HG03196 (cell line): ENCODE results near the gene CENPU.
"Not testable (repeated sequence)": the region's sequence is repeated elsewhere in the genome, so short reads cannot be mapped to it uniquely, and the experiment has no call there.

ENCODE experiments used
- ATAC-seq: cut with Tn5 transposase; IDR thresholded peaks from one replicate; pipeline ENCODE4 v1.9.1; 2021; ENCODE audit not compliant: unreplicated experiment

CENPU gene

DNA sequence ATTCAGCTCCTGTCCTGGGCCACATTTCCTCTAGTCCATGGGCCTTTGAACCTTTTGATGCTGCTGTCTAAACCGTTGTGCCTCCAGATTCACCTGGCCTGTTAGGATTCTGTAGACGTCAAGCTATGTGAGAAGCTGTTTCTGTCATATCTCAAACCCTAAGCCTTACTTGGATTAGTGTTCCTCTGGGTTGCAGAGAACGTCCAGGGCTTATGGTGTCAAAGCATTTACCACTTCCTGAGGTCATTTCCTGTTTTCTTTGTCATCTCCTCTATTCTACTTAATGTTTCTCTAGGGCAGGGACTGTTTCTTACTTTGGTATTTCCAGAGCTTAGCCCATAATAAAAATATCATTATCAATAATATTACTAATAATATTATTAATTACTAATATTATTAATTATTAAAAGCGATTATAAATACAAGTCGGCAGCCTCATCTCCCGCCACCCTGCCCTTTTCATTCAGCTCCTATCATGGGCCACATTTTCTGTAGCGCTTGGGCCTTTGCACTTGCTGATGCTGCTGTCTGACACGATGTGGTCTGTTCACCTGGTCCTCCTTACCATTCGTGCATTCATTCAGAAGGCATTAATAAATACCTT lies 65.3 kb downstream of the CENPU start:
- no peak for ATAC-seq

DNA sequence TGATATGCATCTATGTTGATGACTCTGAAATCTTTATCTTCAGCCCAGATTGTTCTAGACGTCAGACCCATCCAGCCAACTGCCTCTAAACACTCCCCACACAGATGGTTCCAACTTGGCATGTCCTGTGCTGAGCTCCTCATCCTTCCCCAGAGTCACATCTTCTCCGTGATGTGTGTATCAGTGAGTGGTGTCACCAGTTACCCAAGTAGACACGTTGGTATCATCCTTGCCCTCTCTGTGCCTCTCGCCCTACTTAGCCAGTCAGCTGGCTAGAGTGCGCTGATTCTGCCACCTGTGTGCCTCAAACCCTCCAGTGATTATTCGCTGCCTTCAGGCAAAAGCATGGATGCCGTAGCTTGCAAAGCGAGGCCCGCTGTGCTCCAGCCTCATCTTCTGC lies 65.8 kb downstream of the CENPU start:
- ATAC-seq: no peak

DNA sequence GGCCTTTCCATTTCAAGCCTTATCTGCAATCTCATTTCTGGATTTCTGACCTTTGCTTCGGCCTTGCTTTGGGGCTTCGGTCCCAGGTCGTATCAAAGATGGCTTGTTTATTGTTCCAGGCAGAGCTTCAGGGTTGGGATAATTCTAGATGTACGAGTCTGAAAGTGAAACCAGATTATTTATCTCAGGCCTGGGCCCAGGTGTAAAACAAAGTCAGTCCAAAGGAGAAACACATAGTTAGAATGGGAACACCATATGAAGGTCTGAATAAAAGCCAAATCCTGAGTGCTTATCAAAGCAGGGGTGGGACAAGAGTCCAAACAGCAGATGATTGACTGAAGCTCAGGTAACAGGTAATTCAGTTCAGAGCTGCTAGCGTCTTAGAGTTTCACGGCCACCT lies 67.2 kb downstream of the CENPU start:
- ATAC-seq: no peak

DNA sequence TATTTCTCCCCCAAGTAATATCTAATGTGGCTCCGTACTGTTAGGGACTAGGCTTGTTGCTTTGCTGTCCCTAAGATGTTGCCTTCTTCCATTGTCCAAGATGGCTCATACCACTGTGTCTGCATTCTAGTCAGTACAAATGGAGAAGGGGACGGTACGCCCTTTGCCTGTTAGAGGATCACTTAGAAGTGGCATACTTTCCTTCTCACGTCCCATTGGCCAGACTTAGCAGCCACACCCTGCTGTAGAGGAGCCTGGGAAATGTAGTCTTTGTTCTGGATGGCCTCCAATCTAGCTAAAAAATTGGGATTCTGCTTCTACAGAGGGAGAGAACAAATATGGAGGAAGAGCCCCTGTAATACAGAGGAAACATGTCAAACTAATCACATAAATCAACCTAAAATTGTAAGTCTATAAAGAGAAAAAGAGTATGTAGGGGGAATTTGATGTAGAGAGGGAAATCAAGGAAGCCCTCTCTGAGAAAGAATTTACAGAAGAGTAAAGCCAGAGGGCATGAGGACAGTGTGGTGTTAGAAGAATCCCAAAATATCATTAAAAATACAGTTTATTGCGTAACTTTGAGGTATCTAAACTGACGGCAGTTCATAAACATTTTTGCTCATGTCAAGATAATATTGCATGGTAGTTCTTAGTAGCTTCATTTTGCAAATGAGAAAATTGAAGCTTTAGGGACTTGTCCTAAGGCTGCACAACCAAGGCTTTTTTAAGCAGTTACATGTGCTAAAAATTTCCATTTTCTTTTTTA lies 69.3 kb downstream of the CENPU start:
- no peak for ATAC-seq

DNA sequence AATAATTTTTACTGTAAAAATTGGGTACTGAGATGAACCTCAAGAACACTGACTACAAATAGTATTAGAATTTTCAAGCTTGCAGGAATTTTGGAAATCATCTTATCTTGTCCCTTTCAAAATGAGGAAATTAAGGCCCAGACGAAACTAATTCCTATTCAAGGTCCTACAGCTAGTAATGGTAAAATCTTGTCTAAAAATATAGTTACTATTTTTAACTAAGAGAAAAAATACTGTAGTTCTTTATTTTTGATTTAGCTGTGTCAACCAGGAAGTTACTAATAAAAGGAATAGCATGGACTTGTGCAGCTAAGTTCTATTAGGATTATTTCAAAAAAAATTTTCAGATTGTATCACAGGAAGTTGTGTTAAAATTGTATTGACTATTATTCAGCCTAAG lies 71.7 kb downstream of the CENPU start:
- no peak for ATAC-seq

DNA sequence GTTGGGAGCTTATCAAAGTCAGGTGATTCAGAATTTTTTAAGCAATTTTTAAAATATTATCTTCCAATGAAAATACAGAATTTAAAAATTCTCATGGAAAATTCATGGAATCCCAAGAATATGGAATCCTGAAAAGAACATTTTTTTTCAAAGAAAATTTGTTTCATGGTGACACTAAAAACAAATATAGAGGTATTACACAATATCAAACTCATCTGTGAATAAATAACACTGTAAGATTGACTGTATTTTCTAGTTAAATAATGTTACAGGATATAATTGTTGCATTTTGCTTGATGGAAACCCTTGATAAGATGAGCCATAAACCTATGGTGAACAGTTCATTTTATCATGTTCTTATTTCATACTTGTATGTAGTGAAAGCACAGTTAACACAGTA lies 72.9 kb downstream of the CENPU start:
- no peak for ATAC-seq

DNA sequence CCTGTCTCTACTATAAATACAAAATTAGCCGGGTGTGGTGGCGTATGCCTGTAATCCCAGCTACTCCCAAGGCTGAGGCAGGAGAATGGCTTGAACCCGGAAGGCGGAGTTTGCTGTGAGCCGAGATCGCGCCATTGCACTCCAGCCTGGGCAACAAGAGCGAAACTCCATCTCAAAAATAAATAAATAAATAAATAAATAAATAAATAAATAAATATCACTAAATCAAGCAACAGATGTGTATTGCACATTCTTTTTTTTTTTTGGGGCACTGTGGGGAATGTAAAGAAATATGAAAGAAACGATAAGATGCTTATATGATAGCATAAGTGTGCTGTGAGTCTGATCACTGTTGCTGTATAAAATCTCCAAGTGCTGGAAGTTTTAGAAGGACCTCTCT lies 76.1 kb downstream of the CENPU start:
- ATAC-seq: not testable (repeated sequence)

DNA sequence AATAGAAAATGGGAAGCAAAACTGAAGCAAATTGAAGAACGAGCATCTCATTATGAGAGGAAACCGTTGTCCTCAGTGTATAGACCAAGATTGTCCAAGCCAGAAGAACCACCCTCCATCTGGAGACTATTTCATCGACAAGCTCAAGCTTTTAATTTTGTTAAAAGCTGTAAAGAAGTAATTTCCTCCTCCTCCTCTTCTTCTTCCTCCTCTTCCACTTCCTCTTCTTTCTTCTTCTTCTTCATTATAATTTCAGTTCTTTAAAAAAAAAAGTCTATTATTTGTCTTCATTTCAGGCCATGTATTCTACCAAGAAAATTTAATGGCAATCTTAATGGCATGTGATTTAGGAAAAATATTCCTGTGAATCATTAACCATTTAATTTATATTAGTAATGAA lies 76.8 kb downstream of the CENPU start:
- no peak for ATAC-seq

DNA sequence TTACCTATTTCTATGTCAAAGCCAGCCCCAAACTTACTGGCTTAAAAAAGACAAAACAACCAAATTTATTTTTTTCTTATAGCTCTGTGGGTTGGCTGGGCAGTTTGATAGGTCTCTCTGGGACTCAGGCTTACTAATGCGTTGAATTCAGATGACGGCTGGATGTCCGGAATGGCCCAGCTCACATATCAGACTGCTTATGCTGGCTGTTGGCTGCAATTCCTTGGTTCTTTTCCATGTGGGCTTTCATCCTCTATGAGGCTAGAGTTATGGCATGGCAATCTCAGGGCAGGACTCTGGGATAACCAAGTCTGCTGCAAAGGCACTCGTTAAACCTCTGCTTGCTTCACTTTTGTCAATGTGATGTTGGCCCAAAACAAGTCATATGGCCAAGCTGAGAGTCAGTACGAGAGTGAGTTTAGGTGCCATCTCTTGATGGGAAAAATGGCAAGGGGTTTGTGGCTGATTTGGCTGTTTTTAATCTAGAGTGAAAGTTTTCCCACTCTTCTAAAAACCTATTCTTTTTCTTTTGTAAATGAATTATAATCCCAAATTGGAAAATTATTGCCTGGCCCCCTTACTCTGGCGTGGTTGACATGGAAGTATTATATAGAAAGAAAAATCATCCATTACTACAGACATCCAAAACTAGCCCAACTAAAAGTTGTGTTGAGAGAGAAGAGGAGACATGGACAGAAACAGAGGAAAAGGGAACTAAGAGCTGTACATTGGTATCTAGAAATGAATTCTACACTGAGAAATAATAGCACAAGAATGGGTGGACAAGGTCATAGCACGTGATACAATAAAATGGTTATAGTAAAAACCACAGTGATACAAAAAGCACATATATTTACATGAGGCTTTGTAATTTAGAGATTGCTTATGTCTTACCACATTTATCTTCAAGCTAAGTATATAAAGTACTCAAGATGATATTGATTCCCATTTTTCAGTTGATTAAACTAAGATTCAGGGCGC lies 77.7 kb downstream of the CENPU start:
- ATAC-seq: no peak

DNA sequence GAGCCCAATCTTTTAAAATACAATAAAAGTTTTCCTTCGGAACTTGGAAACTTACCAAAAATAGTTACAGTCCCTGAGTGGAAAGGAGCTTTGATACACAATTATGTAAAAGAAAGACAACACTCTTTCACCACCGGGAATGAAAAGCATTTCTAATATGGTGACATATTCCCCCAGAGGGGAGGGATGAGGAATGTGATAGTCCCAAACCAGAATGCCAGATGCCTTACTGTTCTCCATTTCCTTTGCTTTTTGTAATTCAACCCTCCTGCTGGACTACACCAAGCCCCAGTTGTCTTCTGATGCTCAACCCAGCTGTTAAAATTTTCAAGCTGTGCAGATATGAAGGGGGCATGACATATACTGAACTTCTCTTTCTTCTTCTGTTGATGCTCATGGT lies 80.2 kb downstream of the CENPU start:
- ATAC-seq: no peak

DNA sequence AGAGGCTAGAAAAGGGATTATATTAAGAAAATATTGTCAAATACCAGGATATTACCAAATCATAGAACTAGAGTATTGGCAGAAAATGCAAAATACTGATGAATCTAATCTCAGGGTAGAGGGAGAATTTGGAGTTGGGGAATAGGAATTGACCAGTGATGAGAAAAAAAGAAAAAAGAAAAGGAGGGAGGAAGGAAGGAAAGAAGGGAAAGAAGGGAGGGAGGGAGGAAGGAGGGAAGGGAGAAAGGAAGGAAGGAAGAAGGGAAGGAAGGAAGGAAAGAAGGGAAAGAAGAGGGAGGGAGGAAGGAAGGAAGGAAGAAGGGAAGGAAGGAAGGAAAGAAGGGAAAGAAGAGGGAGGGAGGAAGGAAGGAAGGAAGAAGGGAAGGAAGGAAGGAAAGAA lies 81.2 kb downstream of the CENPU start:
- ATAC-seq: not testable (repeated sequence)

DNA sequence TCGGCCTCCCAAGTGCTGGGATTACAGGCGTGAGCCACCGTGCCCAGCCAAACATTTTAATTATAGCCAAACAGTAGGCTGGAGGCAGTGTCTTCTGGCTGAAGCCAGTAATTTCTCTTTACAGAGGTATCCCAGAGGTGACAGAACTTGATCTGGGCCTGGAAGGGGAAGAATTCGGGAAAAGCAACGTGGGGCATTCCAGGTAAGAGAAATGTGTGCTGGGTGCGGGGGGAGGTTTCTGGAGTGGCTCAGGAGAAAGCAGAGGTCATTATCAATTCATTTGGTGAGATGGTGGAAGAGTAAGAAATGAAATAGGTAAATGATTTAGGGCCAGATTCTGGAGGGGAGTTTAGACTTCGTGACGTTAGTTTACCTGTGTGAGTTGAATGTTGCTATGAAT lies 82.0 kb downstream of the CENPU start:
- no peak for ATAC-seq

DNA sequence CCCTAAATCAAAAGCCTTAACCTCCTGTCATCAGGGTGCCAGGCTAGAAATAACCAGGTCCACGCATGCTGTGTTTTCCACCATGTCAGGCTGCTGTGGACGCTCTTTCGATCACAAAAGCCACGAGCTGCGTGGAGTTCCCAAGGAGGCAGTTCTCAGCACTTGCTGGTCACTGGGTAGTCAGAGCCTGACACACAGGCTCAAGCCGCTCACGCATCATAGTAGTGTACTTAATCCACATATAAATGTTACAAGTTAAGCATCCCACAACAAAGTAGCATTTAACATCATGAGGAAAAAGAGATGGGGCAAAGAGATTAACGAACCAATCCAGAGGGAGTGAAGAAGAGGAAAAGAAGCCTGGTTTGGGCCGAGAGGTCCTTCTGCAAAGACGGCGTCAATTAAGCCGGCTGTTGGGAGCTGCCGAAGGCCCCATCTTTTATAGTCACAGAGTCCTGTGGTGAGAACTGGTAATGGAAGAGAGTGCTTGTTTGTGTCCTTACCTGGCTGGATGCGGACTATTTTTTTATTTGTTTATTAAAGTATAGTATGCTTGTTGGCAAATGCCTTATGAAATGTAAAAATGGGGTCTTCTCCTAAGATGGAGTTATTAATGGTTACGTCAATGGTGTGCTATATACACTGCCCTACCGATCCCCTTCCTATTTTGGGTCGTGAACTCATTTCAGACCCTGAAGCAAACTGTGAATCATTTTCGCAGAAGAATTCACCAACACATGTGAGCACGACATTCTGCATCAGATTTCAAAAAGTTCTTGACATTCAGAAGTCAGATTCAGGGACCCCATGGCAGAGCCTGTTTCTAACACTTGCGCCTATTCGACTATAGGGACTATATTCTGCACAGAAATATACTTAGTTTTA lies 83.7 kb downstream of the CENPU start:
- ATAC-seq: peak; percentile 8

DNA sequence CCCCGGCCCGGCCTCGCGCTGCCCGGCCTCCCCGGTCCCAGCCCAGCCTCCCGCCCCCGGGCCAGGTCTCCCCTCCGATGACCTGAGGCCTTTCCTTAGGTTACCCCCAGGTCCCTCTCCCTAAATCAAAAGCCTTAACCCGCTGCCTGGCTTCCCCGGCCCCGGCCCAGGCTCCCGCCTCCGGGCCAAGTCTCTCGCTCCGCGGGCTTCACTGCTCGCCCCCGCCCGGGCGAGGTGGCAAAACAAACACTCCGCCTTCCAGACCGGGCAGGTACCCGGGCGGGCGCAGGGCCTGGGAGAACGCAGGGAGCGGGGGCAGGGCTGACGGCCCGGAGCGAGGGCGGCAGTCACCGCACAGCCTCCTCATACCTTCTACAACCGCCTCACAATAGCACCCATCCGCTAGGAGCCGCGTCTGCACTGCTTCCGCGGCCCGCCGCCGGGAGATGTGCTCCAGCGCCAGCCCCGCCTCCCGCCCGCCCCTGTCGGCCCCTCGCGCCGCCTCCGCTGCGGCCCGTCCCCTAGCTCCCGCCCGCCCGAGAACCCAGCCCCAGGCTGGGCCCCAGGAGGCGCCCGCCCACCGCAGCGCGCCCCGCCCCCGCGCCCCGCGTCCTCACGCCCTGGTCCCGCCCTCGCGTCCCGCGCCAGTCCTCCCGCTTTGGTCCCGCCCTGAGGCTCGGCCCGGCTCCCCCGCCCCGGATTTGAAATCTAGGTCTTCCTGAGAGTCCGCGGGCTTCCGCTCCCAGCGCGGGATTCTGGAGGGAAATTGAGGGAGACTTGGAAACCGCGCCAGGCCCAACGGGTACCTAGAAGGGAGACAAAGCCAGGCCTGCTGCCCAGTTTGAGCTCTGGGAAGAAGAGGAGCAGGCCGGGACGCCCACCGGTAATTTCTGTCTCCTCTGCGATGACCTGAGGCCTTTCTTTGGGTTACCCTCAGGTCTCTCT lies 84.6 kb downstream of the CENPU start, which contains the start of the genes CASP3 and PRIMPOL:
Gene CASP3 (minus strand): TSS at position 422 of the 945 bp plus-strand sequence. CDS start 10,994 bp downstream, outside the sequence.
Gene PRIMPOL (plus strand): TSS at position 713 of the 945 bp plus-strand sequence. CDS start 7,403 bp downstream, outside the sequence.
- peak; percentile 80 for ATAC-seq

DNA sequence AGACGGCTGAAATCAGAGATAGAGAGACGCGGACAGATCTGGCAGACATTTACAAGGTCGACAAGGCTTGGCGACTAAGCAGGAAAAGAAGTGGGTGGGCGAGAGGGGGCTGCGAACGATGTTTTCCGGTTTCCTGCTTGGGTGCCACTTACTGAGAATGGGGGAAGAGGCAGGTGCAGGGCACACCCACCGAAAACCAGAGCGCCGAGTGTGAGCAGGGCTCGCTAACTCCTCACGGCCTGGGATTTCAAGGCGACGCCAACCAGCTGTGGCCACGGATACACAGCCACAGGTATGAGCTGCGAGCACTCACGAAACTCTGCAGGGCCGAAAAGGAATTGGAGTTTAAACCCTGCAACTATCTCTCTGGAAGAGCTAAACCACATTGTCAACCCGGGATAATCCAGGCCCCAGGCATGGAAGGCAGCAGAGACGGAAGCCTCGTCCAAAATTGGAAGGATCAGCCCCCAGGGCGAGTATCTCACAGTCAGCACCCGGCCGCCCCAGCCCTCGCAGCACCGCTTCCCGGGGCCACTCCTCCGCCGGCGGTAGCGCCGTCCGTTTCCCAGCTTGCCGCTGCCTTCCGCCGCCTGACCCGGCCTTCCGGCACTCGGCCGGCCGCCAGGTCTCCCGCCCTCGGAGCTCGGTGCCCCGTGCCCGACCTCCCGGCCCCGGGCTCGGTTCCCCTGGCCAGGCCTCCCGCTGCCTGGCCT lies 85.4 kb downstream of the CENPU start:
- ATAC-seq: peak; percentile 34

DNA sequence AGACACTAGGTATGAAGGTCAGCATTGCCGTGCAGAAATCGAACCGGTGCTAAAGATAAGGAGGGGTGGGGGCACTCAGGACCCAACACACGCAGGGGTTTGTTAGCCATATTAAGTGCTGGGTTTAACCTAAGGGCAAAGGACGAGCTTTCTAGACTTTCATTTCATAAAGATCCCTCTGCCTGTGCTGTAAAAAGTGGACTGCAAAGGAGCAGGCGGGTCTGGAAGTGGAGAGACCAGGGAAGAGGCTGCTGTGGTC lies 85.9 kb downstream of the CENPU start:
- ATAC-seq: no peak

DNA sequence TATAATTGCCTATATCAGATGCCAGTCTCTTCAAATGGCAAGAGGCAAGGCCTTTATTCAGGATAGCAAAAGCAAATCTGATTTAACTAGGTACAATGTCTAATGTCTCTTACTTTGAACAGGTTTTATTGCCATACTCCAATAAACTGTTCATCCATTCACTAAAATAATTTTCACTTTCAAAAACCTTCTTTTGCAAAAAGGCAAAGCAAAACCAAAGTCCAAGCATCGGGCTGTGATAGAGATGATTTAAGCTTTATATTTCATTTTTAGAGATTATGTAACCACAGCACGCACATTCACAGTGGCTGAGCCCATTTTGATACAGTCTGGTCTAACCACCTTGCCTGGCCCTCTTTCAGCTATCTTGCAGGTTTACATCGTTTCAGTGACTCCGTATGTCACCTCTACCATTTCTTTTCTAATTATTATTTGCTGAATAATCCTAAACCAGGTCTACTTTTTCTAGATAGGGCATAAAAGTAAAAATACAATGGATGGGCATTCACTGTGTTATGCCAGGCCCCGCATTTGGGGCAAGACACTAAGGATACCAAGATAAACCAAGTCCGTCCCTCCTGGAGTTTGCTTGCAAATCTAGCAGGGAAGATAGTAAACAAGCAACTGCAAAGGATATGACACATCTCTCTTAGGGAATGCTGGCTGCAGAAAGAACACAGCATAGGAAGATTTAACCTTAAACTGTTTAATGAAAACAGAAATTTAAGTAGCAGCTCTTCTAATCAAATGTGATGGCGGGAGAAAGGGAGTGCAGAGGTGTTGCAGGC lies 86.4 kb downstream of the CENPU start:
- ATAC-seq: no peak
